Measurements from ENCODE around the gene CUTA.

Gene CUTA, protein sequence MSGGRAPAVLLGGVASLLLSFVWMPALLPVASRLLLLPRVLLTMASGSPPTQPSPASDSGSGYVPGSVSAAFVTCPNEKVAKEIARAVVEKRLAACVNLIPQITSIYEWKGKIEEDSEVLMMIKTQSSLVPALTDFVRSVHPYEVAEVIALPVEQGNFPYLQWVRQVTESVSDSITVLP

DNA sequence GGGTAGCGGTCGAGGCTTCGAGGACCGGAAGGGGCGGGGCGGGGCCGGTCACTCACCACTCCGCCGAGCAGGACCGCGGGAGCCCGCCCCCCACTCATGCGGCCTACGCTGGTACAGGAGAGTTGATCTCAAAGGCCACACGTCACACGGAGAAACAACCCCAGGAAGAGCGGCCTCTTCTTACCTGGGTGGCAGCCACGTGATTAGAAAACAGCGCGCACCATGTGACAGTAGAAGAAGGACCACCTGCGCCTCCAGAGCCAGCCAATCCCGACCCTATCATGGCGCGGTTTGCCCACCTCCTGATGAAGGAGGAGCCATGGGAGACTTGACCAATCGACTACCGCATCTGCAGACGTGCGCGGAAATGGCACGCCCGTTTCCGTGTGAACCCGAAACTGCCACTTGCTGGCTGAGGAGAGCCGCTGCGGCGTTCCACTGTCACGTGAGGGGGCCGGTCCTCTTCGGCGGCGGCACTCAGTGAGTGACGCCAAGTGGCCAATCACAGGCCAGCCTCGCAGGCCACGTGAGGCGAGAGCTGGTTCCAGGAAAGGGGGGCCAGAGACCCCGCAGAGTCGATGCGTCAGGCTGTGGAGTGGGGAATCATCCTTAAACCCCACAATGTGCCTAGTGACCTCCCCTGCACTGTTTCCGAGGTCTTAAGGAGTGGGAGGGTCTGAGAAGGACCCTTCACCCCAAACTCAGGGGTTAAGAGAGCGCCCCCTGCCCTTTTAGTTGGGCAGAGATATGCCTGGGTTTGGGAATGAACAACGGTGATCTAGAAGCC, at the start of gene CUTA:
TSS of gene CUTA (minus strand) at position 205 of the 787 bp plus-strand sequence. CDS start at position 98, 107 bp downstream.
- DNase-seq = peak; percentile 100

DNA sequence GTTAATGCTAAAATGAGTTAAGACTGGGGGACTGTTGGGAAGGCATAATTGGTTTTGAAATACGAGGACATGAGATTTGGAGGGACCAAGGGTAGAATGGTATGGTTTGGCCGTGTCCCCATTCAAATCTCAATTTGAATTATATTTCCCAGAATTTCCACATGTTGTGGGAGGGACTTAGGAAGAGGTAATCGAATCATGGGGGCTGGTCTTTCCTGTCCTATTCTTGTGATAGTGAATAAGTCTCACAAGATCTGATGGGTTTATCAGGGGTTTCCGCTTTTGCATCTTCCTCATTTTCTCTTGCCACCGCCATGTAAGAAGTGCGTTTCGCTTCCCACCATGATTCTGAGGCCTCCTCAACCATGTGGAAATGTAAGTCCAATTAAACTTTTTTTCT, 49.2 kb upstream of the CUTA start:
- DNase-seq = no peak

DNA sequence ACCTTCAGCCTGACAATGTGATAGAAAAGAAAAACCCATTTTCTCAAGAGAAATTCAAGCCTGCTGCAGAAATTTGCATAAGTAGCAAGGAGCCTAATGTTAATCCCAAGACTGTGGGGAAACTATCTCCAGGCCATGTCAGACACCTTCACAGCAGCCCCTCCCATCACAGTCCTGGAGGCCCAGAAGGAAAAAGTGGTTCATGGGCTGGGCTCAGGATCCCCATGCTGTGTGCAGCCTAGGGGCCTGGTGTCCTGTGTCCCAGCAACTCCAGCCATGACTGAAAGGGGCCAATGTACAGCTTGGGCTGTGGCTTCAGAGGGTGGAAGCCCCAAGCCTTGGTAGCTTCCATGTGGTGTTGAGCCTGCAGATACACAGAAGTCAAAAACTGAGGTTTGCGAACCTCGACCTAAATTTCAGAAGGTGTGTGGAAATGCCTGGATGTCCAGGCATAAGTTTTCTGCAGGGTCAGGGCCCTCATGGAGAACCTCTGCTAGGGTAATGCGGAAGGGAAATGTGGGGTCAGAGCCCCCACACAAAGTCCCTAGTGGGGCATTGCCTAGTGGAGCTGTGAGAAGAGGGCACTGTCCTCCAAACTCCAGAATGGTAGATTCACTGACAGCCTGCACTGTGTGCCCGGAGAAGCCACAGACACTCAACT, 48.3 kb upstream of the CUTA start:
- DNase-seq = no peak

DNA sequence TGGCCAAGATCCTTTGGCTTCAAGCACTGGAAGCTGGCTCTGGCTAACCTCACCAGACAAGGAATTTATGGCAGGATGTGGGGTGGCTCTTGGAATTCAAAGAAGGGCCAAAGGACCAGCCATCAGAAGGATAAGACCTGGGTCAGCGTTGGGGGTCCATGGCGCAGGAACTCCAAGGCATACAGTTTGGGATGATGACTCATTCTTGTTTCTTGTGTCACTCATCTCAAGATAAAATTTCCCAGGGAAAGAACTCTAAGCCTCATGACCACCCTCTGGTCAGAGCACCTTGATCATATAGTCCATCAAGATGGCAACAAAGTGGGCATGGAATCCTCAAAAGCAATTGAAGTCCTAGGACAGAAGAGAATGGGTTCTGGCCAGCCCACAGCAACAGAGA, 41.3 kb upstream of the CUTA start:
- DNase-seq = no peak

DNA sequence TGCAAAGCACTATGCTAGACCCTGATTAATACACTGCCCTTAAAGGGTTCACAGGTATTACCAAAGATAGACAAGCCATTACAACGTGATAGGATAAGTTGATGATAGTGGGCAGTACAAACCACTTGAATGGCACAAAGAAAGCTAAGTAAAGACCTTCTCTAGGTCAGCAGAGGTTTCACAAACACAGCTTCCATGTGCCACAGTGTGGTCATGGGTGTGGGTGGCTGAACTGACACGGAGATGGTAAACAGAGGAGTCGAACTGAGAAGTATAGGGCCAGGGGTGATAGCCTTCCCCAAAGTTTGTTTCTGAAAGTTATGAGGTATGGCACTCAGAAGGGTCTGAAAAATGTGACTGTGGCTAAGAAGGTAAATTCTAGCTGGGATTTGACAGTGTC, 40.8 kb upstream of the CUTA start:
- no peak for DNase-seq

DNA sequence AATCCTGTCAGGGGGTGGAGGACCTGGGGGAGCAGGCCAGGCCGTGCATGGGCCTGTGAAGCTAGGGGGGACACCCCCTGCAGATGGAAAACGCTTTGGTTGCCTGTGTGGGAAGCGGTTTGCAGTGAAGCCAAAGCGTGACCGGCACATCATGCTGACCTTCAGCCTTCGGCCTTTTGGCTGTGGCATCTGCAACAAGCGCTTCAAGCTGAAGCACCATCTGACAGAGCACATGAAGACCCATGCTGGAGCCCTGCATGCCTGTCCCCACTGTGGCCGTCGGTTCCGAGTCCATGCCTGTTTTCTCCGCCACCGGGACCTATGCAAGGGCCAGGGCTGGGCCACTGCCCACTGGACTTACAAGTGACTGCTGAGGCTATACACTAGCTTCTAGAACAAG, 38.2 kb upstream of the CUTA start:
- DNase-seq = no peak

DNA sequence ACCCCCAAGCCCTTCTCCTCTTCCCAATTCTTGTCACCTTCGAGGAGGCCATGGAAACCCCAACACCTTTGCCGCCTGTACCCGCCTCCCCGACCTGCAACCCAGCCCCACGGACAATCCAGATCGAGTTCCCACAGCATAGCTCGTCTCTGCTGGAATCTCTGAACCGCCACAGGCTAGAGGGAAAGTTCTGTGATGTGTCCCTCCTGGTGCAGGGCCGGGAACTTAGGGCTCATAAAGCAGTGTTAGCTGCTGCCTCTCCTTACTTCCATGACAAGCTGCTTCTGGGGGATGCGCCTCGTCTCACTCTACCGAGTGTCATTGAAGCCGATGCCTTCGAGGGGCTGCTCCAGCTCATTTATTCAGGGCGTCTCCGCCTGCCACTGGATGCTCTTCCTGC, 37.1 kb upstream of the CUTA start:
- peak; percentile 31 for DNase-seq

DNA sequence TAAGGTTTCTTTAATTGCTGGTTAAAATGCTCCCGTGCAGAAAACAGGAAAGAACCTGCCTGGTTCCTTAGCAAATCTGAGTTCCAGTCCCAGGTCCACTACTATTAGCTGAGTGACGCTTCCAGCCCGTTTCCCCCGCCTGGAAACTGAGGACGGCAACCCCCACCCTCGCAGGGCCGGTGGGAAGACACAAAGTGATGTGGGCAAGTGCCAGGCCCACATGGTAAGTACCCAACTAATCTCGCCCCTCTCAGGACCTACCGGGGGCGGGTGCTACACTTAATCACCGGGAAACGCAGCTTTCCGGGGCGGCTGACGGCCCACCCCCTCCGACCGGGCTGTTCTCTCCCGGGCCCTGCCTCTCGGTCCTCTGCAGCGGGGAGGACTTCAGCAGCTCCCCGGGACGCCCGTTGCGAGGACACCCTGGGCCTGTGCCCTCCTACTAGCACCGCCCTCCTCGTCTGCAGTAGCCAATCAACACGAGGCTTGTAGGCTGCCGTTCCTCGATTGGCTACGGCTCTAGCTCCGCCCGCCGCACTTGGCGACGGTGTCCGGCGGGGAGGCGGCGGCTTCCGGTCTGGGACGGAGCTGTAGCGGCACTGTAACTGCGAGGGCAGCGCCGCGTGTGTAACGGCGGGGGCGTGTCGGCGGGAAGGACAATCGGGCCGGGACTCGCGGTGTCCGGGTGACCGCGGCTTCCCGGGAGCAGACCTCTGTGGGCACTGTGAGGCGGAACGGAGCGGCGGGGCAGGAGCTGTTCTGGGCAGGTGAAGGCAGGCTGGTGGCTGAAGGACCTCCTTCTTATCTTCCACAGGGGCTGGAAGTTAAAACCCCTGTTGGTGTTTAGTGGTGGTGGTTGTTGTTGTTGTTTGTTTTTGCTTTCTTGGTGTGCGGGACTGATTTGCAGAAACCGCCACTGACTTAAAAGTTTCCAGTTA, 36.4 kb upstream of the CUTA start, which contains the start of gene ZBTB9:
TSS of gene ZBTB9 (plus strand) at position 568 of the 938 bp plus-strand sequence. CDS start 525 bp downstream, outside the sequence.
- peak; percentile 99 for DNase-seq

DNA sequence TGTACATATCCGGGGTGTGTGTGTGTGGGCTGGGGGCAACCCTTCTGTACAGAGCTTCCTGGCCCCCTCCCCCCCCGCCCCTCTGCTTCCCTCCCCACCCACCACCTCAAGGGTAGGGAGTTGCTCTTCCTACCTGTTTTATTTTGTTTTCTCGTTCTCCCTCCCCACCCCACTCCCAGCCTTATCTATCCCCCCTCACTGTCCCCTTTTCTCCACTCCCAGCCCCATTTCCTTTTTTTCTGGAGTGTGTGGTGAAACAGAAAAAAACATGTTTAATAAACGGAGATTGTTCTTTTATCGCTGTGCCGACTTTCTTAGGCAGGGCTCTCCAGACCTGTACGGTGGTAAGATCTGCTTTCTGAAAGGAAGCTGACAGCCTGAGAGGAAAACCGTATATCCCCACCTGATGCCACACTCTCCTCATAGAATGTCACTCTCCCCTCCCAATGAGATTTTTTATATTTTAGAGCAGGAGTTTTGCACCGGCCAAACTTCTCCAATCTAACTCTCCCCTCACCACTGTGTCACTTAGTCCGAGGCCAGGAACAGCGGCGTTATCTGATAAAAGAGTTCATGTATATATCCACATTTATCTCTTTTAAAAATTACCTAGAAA, 35.6 kb upstream of the CUTA start:
- peak; percentile 36 for DNase-seq

DNA sequence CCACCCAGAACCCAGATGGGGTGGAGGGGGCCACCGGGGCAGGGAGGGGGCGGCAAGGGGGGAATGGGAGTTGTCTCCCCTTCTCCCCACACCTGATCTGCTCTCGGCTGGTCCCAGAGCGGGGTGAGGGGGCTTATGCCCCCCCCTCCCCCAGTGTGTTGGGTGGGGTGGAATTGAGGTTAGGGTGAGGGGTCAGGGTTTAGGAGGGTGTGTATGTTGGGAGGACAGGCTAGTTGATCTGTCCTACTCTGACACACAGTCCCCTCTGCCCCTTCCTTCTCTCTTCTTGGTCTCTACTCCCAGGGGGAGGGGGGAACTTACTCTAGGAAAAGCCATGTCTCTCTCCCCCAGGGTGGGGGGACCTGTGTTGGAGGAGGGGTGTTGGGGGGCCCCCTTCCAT, 34.6 kb upstream of the CUTA start:
- no peak for DNase-seq

DNA sequence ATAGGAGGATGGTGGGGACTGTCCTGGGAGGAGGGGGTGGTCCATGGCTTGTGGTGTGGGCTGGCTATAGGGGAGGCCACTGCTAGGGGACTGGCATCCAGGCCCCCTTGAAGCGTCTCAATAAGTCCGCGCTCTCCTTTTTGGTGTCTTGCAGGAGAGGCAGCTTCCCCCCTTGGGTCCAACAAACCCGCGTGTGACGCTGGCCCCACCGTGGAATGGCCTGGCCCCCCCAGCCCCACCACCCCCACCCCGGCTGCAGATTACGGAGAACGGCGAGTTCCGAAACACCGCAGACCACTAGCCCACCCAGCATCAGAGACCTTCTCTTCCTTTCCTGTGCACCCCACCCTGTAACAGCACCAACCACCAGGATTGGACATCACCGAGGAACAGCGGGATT, 33.7 kb upstream of the CUTA start:
- DNase-seq = no peak

DNA sequence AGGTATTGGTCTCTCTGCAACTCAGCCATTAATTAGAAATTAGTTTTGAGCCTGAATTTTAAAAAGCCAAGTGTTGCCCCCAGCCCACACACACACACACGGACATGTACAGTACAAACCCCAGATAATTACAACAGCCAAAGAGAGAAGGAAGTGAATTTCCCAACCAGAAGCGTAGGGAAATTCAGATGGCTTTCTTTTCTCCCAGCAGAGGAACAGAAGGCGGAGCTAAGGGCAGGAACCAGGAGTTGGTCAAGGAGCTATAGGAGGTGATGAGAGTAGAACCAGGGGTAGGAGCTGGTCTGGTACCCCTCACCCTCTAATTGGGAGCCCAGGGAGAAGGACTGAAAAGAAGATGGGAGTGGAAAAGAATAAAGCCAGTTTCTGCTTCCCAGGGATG, 32.5 kb upstream of the CUTA start:
- no peak for DNase-seq

DNA sequence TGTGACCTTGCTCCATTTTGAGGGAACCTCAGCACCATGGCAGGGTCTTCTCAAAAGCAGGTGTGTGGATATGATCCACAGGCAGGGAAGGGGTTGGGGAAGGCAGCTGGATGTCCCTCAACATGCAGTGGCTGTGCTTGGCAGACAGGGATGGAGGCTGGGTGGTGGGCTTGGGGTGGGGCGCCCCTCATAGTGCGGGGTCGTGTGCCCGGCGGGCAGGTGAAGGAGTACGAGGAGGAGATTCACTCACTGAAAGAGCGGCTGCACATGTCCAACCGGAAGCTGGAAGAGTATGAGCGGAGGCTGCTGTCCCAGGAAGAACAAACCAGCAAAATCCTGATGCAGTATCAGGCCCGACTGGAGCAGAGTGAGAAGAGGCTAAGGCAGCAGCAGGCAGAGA, 28.4 kb upstream of the CUTA start:
- no peak for DNase-seq

DNA sequence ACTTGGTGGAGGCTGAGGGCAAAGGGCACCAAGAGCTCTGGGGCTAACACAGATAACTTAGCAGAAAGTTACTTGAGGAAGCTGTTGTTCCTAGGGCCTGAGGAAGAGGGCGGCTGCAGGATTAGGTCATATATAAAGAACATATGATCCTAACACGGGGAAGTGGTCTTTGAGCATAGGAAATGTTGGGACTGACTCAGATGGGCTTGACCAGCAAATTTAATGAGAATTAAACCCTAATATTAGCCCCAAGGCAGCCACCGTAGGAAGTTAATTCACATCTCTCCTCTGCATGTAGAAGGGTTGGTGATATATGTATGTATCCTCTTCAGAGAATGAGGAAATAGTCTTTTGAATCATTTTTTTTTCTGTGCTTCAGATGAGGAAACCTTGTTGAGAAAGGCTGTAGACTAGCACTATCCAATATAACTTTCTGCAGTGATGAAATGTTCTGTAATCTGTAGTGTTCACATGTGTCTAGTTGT, 27.3 kb upstream of the CUTA start:
- DNase-seq = no peak

DNA sequence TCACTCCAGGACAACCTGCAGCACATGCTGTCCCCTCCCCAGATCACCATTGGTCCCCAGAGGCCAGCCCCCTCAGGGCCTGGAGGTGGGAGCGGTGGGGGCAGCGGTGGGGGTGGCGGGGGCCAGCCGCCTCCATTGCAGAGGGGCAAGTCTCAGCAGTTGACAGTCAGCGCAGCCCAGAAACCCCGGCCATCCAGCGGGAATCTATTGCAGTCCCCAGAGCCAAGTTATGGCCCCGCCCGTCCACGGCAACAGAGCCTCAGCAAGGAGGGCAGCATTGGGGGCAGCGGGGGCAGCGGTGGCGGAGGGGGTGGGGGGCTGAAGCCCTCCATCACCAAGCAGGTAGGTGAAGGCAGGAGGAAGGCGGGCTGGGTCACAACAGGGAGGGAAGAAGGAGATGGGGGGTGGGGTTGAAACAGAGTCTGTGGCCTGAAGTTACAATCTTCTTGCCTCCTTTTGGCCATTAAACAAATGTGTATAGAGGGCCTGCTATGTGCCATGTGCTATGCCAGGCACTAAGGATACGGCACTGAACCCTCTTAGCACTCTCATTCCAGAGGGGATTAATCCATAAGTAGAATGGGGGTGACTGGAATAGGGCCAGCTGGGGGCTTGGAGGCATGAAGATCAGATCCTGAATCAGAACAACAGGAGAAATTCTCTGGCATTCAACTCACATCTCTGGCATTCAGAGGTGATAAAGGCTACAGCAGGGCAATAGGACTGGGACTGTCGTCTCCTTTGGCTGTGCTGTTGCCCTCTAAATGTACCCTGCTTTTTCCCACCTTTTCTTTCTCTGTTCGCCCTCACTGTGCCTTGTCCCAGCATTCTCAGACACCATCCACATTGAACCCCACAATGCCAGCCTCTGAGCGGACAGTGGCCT, 26.0 kb upstream of the CUTA start:
- DNase-seq = no peak

DNA sequence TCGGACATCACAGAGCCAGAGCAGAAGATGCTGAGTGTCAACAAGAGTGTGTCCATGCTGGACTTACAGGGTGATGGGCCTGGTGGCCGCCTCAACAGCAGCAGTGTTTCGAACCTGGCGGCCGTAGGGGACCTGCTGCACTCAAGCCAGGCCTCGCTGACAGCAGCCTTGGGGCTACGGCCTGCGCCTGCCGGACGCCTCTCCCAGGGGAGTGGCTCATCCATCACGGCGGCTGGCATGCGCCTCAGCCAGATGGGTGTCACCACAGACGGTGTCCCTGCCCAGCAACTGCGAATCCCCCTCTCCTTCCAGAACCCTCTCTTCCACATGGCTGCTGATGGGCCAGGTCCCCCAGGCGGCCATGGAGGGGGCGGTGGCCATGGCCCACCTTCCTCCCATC, 25.1 kb upstream of the CUTA start:
- no peak for DNase-seq

DNA sequence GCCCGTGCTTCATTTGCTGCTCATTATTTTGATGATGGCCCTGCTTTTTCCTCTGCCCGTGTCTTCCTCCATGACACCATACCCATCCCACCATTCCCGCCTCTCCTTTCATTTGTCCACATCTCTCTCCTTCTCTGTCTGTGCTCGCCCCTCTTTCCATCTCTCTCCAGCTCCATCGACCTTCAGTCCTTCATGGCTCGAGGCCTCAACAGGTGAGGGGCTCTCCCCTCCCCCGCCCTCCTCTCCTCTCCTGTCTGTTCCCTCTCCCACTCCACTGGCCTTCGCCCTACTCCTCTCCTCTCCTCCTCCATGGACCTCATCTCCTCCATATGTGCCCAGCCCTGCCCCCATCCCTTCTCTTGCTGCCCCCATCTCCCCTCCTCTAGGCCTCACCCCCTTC, 24.4 kb upstream of the CUTA start:
- DNase-seq = no peak

DNA sequence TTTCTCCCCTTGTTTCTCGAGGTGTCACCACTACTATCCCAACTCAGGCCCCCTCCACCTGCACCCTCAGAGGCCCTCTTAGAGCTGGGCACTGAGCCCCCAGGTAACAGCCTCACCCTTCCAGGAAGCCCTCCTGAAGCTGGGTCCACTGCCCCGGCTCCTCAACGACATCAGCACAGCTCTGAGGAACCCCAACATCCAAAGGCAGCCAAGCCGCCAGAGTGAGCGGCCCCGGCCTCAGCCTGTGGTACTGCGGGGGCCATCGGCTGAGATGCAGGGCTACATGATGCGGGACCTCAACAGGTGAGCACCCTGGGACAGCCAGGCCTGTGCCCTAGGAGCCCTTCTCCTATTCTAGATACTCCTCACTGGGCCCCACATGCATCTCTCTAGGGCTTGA, 23.6 kb upstream of the CUTA start:
- no peak for DNase-seq

DNA sequence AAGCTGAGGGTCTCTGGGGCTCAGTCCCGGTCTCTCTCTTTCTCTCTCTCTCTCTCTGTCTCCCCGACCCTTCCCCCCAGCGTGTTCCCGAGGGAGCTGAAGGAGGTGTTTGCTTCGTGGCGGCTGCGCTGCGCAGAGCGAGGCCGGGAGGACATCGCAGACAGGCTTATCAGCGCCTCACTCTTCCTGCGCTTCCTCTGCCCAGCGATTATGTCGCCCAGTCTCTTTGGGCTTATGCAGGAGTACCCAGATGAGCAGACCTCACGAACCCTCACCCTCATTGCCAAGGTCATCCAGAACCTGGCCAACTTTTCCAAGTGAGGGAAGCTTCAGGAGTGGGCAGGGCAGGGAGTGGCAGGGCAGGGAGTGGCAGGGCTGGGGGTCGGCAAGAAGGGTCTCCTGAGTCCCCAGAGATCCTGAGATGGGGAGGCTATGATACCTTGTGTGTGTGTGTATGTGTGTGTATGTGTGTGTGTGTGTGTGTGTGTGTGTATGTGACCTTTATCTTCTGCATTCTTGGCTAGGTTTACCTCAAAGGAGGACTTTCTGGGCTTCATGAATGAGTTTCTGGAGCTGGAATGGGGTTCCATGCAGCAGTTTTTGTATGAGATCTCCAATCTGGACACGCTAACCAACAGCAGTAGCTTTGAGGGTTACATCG, 22.9 kb upstream of the CUTA start:
- no peak for DNase-seq

DNA sequence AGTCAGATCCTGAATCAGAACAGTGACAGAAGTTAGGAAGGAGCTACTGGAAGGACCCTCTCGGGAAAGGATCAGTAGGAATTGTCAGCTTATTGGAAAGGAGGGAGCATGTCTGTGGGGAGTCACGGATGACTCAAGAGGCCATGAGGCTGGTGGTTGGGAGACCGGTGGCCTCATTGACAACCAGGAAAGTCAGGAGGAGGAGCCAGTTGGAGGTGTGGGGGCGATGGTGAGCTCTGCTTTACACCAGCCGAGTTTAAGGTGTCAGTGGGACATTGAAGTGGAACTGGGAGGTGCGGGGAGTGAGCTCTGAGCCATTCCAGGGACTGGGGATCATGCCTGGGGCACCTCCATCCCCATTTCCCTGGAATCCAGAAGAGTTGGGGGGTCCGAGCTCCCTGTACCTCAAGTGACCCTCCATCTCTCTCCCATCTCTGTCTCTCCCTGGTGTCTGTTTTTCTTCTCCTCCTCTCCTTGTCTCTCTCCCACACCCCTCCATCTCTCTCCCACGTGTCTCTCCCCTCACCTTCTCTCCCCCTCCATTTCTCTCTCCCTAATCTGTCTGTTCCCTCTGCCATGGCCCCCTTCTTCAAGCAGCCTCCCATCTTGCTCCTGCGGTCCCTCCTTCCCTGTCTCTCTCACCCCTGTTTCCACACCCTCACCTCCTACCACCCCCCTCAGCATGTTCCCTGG, 22.2 kb upstream of the CUTA start:
- DNase-seq = no peak
